Activated naive CD4-positive, alpha-beta T cell treated with anti-CD3 and anti-CD28 coated beads, Interleukin-2, amount 50 U/mL, for 16 hours (primary cell): ENCODE data around the gene RYR1.
A peak's percentile ranks its signal among the peaks of the same experiment; 100 is the strongest.
"Not testable (repeated sequence)": the region's sequence is repeated elsewhere in the genome, so short reads cannot be mapped to it uniquely, and the experiment has no call there.

Source experiments
- DNase-seq: peaks from one replicate; pipeline ENCODE4 v3.0.0-alpha.2; 2020

Gene RYR1

DNA sequence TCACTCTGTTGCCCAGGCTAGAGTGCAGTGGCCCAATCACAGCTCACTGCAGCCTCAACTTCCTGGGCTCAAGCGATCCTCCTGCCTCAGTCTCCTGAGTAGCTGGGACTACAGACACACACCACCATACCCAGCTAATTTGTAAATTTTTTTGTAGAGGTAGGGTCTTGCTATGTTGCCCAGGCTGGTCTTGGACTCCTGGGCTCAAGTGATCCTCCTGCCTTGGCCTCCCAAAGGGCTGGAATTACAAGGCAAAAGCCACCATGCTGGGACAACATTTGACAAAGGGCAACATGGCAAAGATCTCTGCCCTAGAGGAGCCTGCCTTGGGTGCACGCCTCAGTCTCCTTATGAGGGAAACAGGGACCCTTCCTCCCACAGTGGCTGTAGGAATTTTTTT is 61.9 kb downstream of the RYR1 start:
- not testable (repeated sequence) for DNase-seq

- DNase-seq: no peak
Observed at GRCh38 chr19:38496116-38496515, 62.6 kb downstream of the RYR1 start.

DNA sequence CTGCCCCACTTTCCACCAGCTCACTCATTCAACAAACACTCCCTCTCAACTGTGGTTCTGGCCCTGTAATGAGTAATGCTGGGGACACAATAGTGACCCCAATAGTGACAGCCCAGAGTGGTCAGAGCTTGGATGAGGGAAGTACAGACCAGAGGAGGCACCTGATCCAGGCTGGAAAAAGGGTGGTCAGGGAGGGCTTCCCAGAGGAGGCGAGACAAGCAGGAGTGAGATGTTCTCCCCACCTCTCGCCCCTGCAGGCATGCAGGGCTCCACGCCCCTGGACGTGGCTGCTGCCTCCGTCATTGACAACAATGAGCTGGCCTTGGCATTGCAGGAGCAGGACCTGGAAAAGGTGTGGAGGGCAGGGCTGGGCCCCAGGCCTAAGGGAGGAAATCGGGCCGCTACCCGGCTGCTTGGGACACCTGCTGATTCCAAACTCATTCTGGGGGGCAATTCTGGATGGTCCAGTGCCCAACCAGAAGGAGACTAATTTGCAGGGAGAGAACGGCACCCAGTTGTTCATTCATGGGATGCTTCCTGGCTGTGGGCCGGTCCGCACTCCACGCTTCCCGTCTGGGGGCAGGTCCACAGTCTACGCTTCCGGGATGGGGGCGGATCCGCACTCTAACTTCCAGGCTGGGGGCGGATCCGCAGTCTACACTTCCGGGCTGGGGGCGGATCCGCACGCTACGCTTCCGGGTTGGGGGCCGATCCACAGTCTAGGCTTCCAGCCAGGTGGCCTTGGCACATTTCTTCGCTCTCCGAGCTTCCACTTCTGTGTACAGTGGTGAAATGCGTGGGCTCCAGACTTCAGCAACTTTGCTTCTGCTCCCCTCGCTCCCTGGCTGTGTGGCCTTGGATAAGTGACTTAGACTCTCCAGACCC is 63.4 kb downstream of the RYR1 start:
- no peak for DNase-seq

DNA sequence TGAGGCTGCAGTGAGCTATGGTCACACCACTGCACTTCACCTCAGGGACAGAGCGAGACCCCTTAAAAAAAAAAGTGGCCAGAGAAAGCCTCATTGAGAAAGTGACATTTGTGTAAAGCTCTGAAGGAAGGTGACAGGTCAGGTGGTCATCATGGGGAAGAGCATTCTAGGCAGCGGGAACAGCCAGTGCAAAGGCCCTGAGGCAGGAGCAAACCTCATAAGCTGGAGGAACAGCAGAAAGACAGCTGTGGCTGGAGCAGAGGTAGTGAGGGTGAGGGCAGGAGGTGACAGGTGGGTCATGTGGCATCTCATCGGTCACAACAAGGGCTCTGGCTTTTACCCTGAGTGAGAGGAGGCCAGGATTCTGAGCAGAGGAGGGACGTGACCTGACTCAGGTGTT is 64.4 kb downstream of the RYR1 start:
- no peak for DNase-seq

- no peak for DNase-seq
Observed at GRCh38 chr19:38499532-38499931, 66.0 kb downstream of the RYR1 start.

DNA sequence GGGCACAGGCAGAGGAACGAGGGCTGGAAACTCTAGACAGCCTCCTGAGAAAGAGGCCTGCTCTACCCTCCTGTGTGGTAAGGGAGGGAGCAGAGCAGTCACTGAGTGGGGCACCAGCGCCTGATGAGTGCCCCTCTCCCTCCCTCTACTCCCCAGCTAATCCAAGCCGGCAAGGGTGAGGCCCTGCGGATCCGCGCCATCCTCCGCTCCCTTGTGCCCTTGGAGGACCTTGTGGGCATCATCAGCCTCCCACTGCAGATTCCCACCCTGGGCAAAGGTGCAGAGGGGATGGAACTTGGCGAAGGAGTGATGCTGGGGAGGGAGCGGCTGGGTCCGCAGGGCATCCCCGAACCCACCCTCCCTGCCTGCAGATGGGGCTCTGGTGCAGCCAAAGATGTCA is 67.0 kb downstream of the RYR1 start:
- no peak for DNase-seq

DNA sequence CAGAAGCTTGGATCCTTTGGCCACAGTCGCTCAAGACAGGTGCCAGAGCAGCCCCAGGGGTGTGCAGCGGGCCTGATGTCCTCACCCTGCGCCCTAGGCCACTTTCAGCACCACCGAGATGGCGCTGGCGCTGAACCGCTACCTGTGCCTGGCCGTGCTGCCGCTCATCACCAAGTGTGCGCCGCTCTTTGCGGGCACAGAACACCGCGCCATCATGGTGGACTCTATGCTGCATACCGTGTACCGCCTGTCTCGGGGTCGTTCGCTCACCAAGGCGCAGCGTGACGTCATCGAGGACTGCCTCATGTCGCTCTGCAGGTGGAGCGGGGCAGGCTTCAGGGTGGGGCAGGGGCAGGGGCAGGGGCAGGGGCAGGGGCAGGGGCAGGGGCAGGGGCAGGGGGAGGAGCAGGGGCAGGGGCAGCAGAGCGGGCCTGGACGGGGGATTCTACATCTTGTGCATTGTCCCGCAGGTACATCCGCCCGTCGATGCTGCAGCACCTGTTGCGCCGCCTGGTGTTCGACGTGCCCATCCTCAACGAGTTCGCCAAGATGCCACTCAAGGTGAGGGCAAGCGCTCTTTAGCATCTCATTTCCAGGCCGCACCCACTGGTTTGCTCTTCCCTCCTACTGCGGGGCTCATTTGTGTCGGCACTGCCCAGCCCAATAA is 69.1 kb downstream of the RYR1 start:
- DNase-seq: no peak

DNA sequence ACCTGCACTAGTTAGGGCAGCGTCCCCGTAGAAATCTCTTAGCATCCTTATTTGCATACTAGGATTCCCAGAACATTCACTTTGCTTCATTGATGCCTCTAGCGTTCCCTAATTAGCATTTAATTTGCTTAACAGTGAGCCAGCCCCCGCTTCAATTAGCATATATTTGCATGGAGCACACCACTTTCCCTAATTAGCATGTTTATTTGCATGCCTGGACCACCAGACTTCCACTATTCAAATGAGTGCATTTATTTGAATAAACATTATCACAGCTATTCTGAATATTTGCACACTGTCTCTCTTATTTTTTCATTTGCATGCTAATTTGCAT is 69.6 kb downstream of the RYR1 start:
- DNase-seq: no peak

DNA sequence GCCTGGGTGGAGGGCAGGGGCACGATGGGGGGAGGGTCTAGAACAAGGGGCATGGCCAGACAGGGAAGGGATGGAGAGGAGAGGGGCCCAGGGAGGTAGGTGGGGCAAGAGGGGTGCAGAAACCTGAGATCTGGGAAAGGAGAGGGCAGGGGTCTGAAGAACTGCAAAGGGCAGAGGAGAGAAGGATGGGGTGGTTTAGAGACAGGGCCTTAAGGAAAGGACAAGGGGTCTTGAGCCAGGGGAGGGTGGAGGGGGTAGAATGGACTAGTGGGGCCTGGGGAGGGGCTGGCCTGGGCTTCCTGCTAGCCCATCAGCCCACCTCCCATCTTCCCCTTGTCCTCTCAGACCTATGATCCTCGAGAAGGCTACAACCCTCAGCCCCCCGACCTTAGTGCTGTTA is 72.5 kb downstream of the RYR1 start:
- no peak for DNase-seq

DNA sequence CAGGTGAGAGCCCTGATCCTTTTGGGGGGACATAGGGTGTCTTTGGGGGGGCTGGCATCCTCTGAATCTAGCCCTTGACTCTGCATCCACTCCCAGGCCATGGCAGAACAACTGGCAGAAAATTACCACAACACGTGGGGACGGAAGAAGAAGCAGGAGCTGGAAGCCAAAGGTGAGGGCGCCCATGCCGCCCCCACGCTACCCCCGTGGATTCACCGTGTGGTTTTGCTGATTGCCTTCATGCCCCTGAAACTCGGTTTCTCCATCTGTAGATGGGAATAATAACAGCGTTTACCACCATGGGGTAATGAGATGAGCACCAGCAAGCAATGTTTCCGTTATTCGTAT is 72.9 kb downstream of the RYR1 start:
- no peak for DNase-seq

DNA sequence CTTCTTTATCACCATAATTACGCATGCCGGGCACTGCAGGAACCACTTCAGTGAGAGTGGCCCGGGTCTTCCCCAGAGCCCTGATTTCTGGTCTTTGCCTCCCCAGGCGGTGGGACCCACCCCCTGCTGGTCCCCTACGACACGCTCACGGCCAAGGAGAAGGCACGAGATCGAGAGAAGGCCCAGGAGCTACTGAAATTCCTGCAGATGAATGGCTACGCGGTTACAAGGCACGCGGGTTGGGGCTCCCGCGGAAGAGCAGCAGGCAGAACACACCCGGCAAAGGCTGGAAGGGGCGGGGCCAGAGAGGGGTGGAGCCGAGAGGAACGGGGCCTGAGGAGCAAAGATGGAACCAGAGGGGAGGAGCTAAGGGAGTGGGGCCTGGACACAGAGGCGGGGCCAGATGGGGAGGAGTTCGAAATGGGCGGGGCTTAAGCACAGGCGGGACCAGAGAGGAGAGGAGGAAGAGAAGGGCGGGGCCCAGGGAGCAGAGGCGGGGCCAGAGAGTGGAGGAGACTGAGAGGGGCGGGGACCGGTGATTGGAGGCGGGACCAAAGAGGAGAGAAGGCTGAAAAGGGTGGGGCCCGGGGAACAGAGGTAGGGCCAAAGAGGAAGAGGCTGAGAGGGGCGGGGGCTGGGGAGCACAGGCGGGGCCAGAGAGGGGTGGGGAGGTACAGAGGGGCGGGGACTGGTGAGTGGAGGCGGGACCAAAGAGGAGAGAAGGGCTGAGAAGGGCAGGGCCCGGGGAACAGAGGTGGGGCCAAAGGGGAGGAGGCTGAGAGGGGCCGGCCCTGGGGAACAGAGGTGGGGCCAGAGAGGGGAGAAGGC is 73.4 kb downstream of the RYR1 start:
- peak; percentile 82 for DNase-seq

- no peak for DNase-seq
Observed at GRCh38 chr19:38507551-38508127, 74.1 kb downstream of the RYR1 start.

GRCh38 chr19:38508507-38508906 is 75.0 kb downstream of the RYR1 start:
- no peak for DNase-seq

DNA sequence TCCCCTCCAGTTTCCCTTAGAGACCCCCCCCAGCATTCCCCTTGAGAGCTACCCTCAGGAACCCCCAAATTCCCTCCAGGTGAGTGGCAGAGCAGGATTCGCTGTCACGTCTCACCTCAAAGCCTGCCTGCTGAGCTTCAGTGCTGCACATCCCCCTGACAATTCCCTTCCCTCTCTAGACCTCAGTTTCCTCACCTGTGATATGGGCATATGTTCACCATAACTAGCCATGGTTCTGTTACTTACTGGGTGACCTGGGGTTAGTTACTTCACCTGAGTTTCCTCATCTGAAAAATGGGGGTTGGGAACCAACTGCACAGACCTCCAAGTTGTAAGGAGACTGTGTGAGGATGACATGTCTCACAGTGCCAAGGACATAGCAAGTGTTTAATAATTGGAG is 75.5 kb downstream of the RYR1 start:
- no peak for DNase-seq

- no peak for DNase-seq
Observed at GRCh38 chr19:38511074-38511708, 77.7 kb downstream of the RYR1 start.

DNA sequence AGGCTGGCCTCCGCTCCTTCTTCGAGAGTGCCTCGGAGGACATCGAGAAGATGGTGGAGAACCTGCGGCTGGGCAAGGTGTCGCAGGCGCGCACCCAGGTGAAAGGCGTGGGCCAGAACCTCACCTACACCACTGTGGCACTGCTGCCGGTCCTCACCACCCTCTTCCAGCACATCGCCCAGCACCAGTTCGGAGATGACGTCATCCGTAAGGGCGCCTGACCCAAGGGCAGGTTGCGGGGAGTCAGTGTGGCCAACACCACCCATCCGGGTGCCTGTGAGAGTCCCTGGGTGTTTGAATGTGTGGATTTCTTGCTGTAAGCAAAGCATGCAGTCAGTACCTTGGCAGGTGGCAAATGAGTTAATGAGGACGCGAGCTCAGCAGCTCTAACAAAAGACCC is 78.8 kb downstream of the RYR1 start:
- no peak for DNase-seq

DNA sequence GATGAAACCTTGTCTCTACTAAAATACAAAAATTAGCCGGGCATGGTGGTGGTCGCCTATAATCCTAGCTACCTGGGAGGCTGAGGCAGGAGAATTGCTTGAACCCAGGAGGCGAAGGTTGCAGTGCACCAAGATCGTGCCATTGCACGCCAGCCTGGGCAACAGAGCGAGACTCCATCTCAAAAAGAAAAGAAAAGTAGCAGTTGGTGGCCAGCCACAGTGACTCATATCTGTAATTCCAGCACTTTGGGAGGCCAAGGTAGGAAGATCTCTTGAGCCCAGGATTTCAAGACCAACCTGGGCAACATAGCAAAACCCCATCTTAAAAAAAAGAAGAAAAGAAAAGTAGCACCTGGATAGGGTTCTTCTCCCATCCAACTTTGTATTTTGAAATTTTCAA is 79.7 kb downstream of the RYR1 start:
- DNase-seq: not testable (repeated sequence)

DNA sequence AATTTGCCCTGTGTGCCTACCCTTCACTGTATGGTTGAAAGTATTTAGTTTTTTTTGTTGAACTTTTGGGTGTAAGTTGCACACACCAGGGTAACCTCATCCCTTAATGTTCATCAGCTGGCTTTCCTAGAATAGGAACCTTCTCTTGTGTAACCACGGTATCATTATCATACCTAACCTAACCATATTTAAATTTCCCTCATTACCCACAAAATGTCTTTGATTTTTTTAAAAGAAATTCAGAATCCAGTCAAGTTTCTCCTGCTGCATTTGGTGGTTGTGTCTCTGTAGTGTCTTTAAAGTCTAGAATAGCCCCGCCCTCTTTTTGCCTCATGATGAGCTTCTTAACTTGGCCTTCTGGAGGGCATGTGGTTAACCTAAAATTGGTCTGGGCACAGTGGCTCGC is 80.3 kb downstream of the RYR1 start:
- no peak for DNase-seq

- DNase-seq: peak; percentile 77
Observed at GRCh38 chr19:38514812-38515633, 81.5 kb downstream of the RYR1 start.

DNA sequence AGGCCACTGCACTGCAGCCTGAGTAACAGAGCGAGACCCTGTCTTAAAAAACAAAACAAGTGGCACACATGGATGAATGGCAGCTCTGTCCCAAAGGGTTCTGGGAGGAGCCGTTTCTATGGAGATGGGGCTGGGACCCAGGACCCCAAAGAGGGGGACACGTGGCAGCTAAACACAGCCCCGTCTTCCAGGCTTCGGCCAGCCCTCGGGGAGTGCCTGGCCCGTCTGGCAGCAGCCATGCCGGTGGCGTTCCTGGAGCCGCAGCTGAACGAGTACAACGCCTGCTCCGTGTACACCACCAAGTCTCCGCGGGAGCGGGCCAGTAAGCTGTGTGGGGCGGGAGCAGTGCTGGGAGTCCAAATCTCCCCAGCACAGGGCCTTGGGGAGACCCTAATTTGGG is 82.4 kb downstream of the RYR1 start:
- DNase-seq: no peak

- DNase-seq: no peak
Observed at GRCh38 chr19:38516802-38517201, 83.3 kb downstream of the RYR1 start.

DNA sequence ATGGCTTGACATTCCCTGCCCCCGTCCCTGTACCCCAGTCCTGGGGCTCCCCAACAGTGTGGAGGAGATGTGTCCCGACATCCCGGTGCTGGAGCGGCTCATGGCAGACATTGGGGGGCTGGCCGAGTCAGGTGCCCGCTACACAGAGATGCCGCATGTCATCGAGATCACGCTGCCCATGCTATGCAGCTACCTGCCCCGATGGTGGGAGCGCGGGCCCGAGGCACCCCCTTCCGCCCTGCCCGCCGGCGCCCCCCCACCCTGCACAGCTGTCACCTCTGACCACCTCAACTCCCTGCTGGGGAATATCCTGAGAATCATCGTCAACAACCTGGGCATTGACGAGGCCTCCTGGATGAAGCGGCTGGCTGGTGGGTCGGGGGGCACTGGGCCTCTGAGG is 83.8 kb downstream of the RYR1 start:
- no peak for DNase-seq
